AG10803 (cell line): ENCODE measurements around the gene CYP2A13.
"Not testable (repeated sequence)": the region's sequence is repeated elsewhere in the genome, so short reads cannot be mapped to it uniquely, and the experiment has no call there.

Experiments
- DNase-seq: peaks from one replicate; pipeline ENCODE4 v3.0.0; 2010; ENCODE audit warnings: low read depth
- H3K4me3 ChIP-seq: 2 replicates; pipeline ENCODE4 v1.5.1; 2011; ENCODE audit warnings: mild to moderate bottlenecking, low read length, control low read depth
- CTCF ChIP-seq: conservative IDR thresholded peaks from 2 replicates; pipeline ENCODE4 v1.5.1; 2011; ENCODE audit warnings: mild to moderate bottlenecking, low read length, control low read depth, inconsistent platforms

CYP2A13 gene

GRCh38 chr19:41088151-41088550, at the start of gene CYP2A13:
CYP2A13 (plus strand) TSS chr19:41088451; CDS start chr19:41088472, 21 bp downstream.
- no peak within 1 kb of the TSS for H3K4me3 ChIP-seq
- TF ChIP-seq CTCF = no peak

GRCh38 chr19:41039806-41040205, 48.4 kb upstream of the CYP2A13 start:
- no peak for TF ChIP-seq CTCF
- no peak overlapping the region for H3K4me3 ChIP-seq
- no peak for DNase-seq

More at GRCh38 chr19:41088151-41088550, at the start of gene CYP2A13:
- no peak for DNase-seq

GRCh38 chr19:41045095-41045494, 43.2 kb upstream of the CYP2A13 start:
- not testable (repeated sequence) for H3K4me3 ChIP-seq, DNase-seq

- no peak for TF ChIP-seq CTCF
- H3K4me3 ChIP-seq = no peak overlapping the region
- no peak for DNase-seq
Measured at GRCh38 chr19:41050426-41050825, 37.8 kb upstream of the CYP2A13 start.

- not testable (repeated sequence) for DNase-seq
Measured at GRCh38 chr19:41052162-41052561, 36.1 kb upstream of the CYP2A13 start.

GRCh38 chr19:41053331-41053730, 34.9 kb upstream of the CYP2A13 start:
- DNase-seq, H3K4me3 ChIP-seq: not testable (repeated sequence)

More at GRCh38 chr19:41052162-41052561, 36.1 kb upstream of the CYP2A13 start:
- not testable (repeated sequence) for H3K4me3 ChIP-seq

GRCh38 chr19:41064974-41065569, 23.2 kb upstream of the CYP2A13 start:
- DNase-seq = peak; percentile 3
- no peak for TF ChIP-seq CTCF
- no peak overlapping the region for H3K4me3 ChIP-seq

- no peak for TF ChIP-seq CTCF
- H3K4me3 ChIP-seq = no peak overlapping the region
- DNase-seq = no peak
Measured at GRCh38 chr19:41076286-41076685, 12.0 kb upstream of the CYP2A13 start.

- TF ChIP-seq CTCF = no peak
- DNase-seq = no peak
- H3K4me3 ChIP-seq = no peak overlapping the region
Measured at GRCh38 chr19:41083516-41083915, 4.7 kb upstream of the CYP2A13 start.
